HepG2 (cell line): ENCODE data around the gene ACP1. TPM values are rescaled to one million over a fixed set of nuclear protein-coding genes. Genes with fewer than 3 reads are reported as not detected.

Source experiments
- ETV5 ChIP-seq: IDR thresholded peaks from 2 replicates; pipeline ENCODE4 v1.6.1; 2018; ENCODE audit warnings: missing biosample characterization, missing genetic modification reagents, inconsistent platforms, borderline replicate concordance
- SIN3B ChIP-seq: fragments of 150-350 bp; IDR thresholded peaks from 2 replicates; pipeline ENCODE4 v1.6.1; 2014; ENCODE audit warnings: low read length
- ZBTB33 ChIP-seq: sonication (generic); formaldehyde crosslinking; IDR thresholded peaks from 2 replicates; pipeline ENCODE4 v1.4.0; 2020; ENCODE audit warnings: missing genetic modification reagents
- ZBTB40 ChIP-seq, 2 experiments: fragments of 450-650 bp in 1 of 2; sonication (generic) in 1 of 2; formaldehyde crosslinking in 1 of 2; IDR thresholded peaks; 2 replicates each; pipeline versions ENCODE4 v1.6.1 to v1.8.0; 2016 to 2022; ENCODE audit warnings: antibody characterized with exemption in 1 of 2, mild to moderate bottlenecking in 1 of 2, missing genetic modification reagents in 1 of 2
- ZNF274 ChIP-seq: sonication (generic); formaldehyde crosslinking; IDR thresholded peaks from 2 replicates; pipeline ENCODE4 v1.5.1; 2020; ENCODE audit warnings: mild to moderate bottlenecking, missing genetic modification reagents
- polyA plus RNA-seq, 8 experiments: library from polyadenylated mRNA; depleted of rRNA in 3 of 8; stranded (reverse) in 7 of 8; unstranded in 1 of 8; fragments of >200 nt; fragmentation: Illumina TruSeq in 4 of 8; extraction: Trizol in 4 of 8; gene quantifications; 2 replicates each; pipeline versions ENCODE4 v1.2.1 to v1.2.3, GENCODE V29; 2011 to 2016; ENCODE audit warnings: low read depth in 4 of 8, missing spikeins in 1 of 8, mixed read lengths in 1 of 8; ENCODE audit not compliant: insufficient read depth in 1 of 8
- total RNA-seq, 5 experiments: library from RNA; depleted of rRNA; stranded (reverse); fragments of >200 nt; fragmentation: Illumina TruSeq; extraction: Trizol; gene quantifications; 2 replicates each; pipeline ENCODE4 v1.2.3, GENCODE V29; 2016; ENCODE audit warnings: low read depth in 1 of 5

Gene ACP1
- total and polyA plus RNA-seq, 2 of the 13 experiments (the other 11 are each of a cell fraction or from before 2014, with no cell fraction given), result 246 to 348 TPM

- TF ChIP-seq ZBTB40 (IDR thresholded peaks at IDR 0.05) (no peak), ZBTB40 (CRISPR knock-in tag; IDR thresholded peaks at IDR 0.05) (no peak), SIN3B (no peak), ZNF274 (no peak), ETV5 (CRISPR knock-in tag) (no peak), ZBTB33 (CRISPR knock-in tag) (0 out of 2 replicates have a peak, but pooled peaks have one; percentile 23)
Measured at GRCh38 chr2:284896-285492, 20.2 kb downstream of the ACP1 start (continued).
